ENCODE results near the gene CPVL. TPM values are rescaled to one million over a fixed set of nuclear protein-coding genes. Genes with fewer than 3 reads are reported as not detected.

Gene CPVL
- total RNA-seq, 1 experiment from 2014 or later, result 10.3 TPM

GRCh38 chr7:29184599-29184998 is 38.3 kb upstream of the CPVL start:
- Histone ChIP-seq H3K27ac (ENCODE audit: low read depth, low read length) (no peak overlapping the region), H3K27me3 (ENCODE audit: insufficient read depth, low read length) (no peaks in the 10 kb centered on the region), H4K20me1 (ENCODE audit: insufficient read depth) (no peaks in the 10 kb centered on the region), H3K9me3 (ENCODE audit: control insufficient read depth in 1 of 2, insufficient read depth in 1 of 2, low read depth in 1 of 2, low read length in 2 of 2) (no peaks in the 10 kb centered on the region), H3K36me3 (ENCODE audit: control insufficient read depth in 1 of 2, insufficient read depth in 2 of 2, low read length in 2 of 2) (no peaks in the 10 kb centered on the region), H3K9ac (ENCODE audit: low read length) (no peak overlapping the region), H3K4me1 (ENCODE audit: control insufficient read depth in 1 of 2, insufficient read depth in 2 of 2, low read length in 2 of 2) (peaks cover 0 to 3% of the 10 kb centered on the region in 2 experiments; a peak in 2 of 4 replicates), H3K4me2 (ENCODE audit: low read length) (no peak overlapping the region), H3K4me3 (replicated peaks in 1 of 2; ENCODE audit: low read depth in 1 of 2, low read length in 2 of 2) (no peak overlapping the region), H3K9me2 (ENCODE audit: insufficient read depth) (no peaks in the 10 kb centered on the region), H2AFZ (ENCODE audit: low read depth, low read length, poor library complexity, severe bottlenecking) (no peak overlapping the region), H3K79me2 (ENCODE audit: insufficient read depth, low read length) (no peaks in the 10 kb centered on the region)
- ChIA-PET RAD21 (ENCODE audit: low non-redundant PET in 1 of 2, low total read pairs in 2 of 2, uncharacterized antibody in 2 of 2, unreplicated experiment in 2 of 2) (no interaction called here), CTCF (no interaction called here), POLR2A (no interaction called here)
- intact Hi-C loops (cut with micrococcal nuclease), result no loop called here
- ATAC-seq, result no peak
- no TSS peak for BruUV-seq (replicated peaks)
- no peak for TF ChIP-seq CBX3 (IDR thresholded peaks at IDR 0.05; ENCODE audit: low read depth)
- no peak for TF ChIP-seq SP1 (IDR thresholded peaks at IDR 0.05; ENCODE audit: low read depth)
- no peak for TF ChIP-seq REST (IDR thresholded peaks at IDR 0.05; ENCODE audit: low read depth)
- no peak for TF ChIP-seq POLR2AphosphoS5 (IDR thresholded peaks at IDR 0.05; ENCODE audit: low read depth, low read length)
- TF ChIP-seq POLR2A (IDR thresholded peaks at IDR 0.05; ENCODE audit: borderline replicate concordance, extremely low read depth, insufficient read depth, insufficient read length), result no peak
- no peak for TF ChIP-seq JUND (IDR thresholded peaks at IDR 0.05)
- no peak for TF ChIP-seq YY1 (IDR thresholded peaks at IDR 0.05; ENCODE audit: extremely low read depth, insufficient replicate concordance, low read depth, low read length)
- TF ChIP-seq EGR1 (IDR thresholded peaks at IDR 0.05; ENCODE audit: low read depth), result no peak
- TF ChIP-seq FOSL1 (IDR thresholded peaks at IDR 0.05; ENCODE audit: low read depth), result no peak
- TF ChIP-seq SRF (IDR thresholded peaks at IDR 0.05; ENCODE audit: low read depth), result no peak
- TF ChIP-seq, protein P1, sequence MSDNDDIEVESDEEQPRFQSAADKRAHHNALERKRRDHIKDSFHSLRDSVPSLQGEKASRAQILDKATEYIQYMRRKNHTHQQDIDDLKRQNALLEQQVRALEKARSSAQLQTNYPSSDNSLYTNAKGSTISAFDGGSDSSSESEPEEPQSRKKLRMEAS (IDR thresholded peaks at IDR 0.05), result no peak
- no peak for TF ChIP-seq ATF3 (IDR thresholded peaks at IDR 0.05)
- no peak for TF ChIP-seq CEBPB (IDR thresholded peaks at IDR 0.05; ENCODE audit: low read depth)
- no peak for DNase-seq (ENCODE audit: low read depth, low spot score)
